GM18498 (cell line): ENCODE results near the gene DLGAP1.

ENCODE experiments used
- ATAC-seq: cut with Tn5 transposase; IDR thresholded peaks from one replicate; pipeline ENCODE4 v1.9.1; 2021; ENCODE audit warnings: mild to moderate bottlenecking, moderate library complexity; ENCODE audit not compliant: unreplicated experiment

DLGAP1 gene

DNA sequence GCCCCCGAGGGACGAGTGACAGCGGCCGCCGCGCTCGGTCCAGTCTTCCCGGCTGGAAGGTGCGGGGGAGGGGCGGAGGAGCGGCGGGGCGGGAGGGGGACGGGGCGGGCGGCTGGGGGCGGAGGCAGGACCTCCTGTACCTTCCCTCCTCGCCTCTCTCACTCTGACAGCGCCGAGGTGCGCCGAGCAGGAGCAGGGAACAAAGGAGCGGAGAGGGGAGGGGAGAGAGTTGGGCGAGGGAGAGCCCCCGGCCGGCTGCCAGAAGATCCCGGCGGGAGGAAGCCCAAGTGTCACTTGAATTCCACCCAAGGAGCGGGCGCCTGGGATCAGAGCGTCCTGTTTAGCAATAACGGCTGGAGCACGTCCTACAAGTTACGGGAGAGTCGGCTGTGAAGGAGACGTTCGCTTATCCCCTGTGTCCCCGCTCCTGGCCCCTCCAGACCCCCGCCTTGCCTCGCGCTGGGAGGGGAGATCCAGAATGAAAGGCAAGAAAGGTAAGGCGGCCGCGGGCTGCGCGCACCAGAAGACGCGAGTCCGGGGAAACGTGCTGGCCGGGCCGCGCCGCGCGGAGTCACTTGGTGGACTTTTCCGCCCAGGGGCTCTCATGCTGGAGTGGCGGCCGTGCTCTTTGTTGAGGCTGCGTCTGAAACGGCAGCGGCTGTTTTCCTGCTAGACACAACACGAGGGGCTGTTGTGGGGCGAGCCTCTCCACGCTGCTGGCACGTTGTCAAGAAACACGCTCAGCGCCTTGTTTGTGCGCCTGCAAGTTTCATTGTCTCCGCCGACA is 1004.9 kb downstream of the DLGAP1 start, which contains the start of gene TGIF1:
Gene TGIF1, plus strand, starts transcription at position 161 of the 787 bp plus-strand sequence. Its CDS starts 318 bp downstream, at position 479.
- ATAC-seq, result no peak

DNA sequence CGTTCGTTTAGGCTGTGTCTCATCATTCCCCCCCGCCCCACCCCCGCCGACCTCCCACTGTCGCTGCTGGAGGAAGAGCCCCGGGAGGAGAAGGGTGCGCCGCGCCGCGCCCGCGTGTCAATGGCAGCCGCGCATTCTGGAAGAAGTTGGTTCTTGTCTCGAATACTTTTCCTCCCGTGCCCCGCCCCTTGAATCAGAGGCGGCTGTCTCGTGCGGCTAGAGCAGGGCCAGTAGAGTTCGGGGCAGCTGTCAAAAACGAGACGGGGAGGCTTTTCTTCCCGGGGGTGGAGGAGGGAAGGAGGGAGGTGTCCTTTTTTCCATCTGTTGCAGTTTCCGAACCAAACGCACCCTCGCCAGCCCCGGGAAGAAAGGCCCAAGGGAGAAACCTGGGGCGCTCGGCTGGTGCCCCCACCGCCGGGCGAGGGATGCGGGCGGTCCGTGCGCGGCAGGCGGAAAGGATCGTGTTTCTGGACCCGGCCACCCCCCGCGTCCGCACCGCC is 1005.5 kb downstream of the DLGAP1 start:
- ATAC-seq, result peak; percentile 6

DNA sequence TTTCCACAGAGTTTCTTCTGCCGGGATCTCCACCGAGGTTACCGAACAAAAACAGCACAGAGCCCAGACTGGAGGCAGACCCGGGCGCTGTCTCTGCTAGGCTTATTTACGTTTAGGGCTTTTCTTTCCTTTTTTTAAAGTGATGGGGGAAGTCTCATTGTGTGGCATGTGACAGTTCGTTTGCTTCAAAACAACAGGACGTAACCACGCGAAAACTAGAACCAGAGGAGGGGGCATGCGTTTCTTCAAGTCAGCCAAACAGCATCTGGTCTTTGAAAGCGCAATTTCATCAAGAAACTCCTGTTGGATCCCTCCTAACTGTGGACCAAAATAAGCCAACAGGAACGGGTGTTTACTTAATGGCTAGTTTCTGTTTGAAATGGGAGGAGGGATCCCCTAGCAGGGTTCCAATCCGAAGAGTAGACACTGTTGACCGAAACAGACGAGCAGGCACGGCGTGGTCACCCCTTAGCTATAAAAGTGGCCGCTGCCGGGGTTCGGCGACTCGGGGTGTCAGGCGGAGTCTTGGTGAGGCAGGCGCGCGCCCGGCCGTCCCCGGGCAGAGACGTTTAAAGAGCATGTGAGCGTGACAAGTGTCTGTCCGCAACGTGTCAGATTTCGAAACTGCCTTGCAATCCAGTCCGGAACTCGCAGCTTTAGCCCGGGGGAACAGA is 1006.1 kb downstream of the DLGAP1 start:
- peak; percentile 60 for ATAC-seq

DNA sequence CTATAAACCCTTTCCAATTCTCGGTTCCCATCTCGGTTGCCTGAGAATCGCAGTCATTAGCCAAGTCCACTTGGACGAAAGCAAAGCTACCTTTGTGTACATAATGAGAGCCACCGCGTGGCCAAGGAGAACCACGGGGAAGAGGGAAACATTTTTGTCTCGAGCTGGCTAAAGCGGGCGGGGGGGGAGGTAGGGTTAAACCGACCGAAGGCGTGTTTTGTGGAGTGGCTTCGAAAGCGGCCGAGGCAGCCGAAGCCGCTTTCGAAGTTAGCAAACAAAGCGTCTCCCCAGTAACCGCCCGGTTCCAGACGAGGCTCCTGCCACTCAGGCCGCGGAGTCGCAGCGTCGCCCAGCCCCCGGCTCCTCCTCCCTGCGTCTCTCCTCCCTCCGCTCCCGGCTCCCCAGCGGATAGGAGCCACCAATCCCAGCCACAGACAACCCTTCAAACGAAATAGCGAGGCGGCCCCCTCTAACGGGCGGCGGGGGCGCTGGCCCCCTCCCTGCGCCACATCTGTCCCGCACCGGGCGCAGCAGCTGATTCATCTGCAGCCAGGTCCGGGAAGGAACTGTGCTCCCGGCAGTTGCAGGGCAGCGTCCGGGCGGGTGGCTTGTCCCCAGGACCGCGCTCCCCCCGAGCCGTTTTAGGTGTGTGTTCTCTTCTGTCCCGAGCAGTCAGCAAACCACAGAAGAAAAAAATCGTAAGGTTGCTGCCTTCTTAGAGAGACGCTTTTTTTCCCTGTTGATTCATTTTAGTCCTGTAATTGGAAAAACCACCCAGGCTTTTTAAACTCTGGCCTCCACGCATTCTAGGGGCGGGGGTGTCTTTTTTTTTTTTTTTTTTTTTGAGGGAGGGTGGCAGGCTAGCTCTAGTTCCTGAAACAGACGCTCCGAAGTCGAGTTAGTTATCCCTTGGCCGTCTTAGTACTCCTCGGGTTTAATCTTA is 1006.9 kb downstream of the DLGAP1 start:
- ATAC-seq, result peak; percentile 74

DNA sequence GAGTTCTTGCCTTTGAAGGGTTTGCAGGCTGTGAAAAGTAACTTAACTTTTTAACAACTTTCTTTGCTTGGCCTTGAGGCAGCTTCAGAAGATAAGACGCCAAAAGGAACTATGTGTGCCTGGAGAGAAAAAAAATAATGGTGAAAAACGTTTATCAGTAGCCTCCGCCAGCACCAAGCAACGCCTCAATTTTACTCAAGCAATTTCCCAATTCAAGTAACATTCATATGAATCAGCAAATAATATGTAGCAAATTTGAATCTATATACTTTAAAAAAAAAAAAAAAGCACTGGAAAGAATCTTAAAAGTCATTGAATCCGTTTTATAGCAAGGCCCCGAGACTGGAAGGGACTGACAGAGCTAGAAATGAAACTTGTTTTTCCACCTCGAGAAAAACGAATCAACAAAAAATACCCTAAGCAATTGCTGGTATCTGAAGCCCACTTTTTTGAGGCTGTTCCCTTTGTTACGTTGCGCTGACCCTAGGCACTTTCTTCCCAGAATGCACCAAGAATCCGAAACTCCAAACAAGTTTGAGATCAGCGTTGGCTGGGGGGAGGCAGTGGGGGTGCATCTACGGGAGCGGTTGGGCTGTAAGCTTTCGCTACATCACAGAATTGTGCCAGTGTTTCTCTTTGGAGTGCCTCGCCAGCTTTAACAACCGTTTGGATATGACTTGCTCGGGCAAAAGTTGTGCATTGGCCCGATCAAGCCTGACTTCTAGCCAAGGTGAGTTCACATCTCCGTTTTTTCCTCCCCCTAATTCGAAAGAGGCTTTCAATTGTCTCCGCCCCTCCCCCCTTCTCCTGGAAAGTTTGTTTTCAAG is 1007.8 kb downstream of the DLGAP1 start:
- no peak for ATAC-seq
